Posterior cingulate gyrus (tissue), 11 donors: ENCODE measurements around the gene SLC6A11.
A peak's percentile ranks its signal among the peaks of the same experiment; 100 is the strongest.

ENCODE experiments used
- DNase-seq, 10 donors: peaks; one replicate each; pipeline versions ENCODE4 v3.0.0 to v3.0.0-alpha.2; 2020 to 2021; ENCODE audit warnings: mixed read lengths in 3 of 10
- intact Hi-C: fragments of 100-400 bp; cut with DNase I; formaldehyde crosslinking; loops from one replicate; pipeline ENCODE4 v1.15.1; 2023

The SLC6A11 gene

GRCh38 chr3:10944866-10945265, 128.8 kb downstream of the SLC6A11 start:
- DNase-seq: peak in 1 of 10 donors; percentile 49

GRCh38 chr3:10945683-10946287, 129.8 kb downstream of the SLC6A11 start:
- intact Hi-C loops: loop anchor here (1.0 to 5.0 kb wide), 4 partner anchors 37 to 188 kb away; no protein-coding TSS in a partner anchor
- peak; percentile 35 to 97 (median 79) for DNase-seq

More at GRCh38 chr3:10944866-10945265, 128.8 kb downstream of the SLC6A11 start:
- intact Hi-C loops: loop anchor here (1.0 to 5.0 kb wide), 3 partner anchors 37 to 188 kb away; no protein-coding TSS in a partner anchor

GRCh38 chr3:10946526-10946925, 130.5 kb downstream of the SLC6A11 start:
- intact Hi-C loops: loop anchor here (1.0 to 5.0 kb wide), 3 partner anchors 36 to 189 kb away; no protein-coding TSS in a partner anchor
- DNase-seq: peak in 1 of 10 donors; percentile 36

- peak in 2 of 10 donors; percentile 62 to 72 for DNase-seq
- intact Hi-C loops: loop anchor here (5.0 kb wide), 2 partner anchors 34 to 191 kb away; no protein-coding TSS in a partner anchor
These were observed 132.3 kb downstream of the SLC6A11 start for GRCh38 chr3:10948326-10948725.

GRCh38 chr3:10949197-10949596, 133.2 kb downstream of the SLC6A11 start:
- DNase-seq: peak; percentile 57 to 96 (median 74)
- intact Hi-C loops: loop anchor here (5.0 kb wide), 2 partner anchors 33 to 192 kb away; no protein-coding TSS in a partner anchor

- intact Hi-C loops: loop anchor here (1.0 kb wide), 1 partner anchor 18 kb away; no protein-coding TSS in a partner anchor
- DNase-seq: peak; percentile 28 to 93 (median 64)
These were observed 134.7 kb downstream of the SLC6A11 start for GRCh38 chr3:10950476-10951294.

- no peak for DNase-seq
- intact Hi-C loops: no loop called here
These were observed 135.4 kb downstream of the SLC6A11 start for GRCh38 chr3:10951295-10951926.

- no peak for DNase-seq
- intact Hi-C loops: no loop called here
These were observed 136.5 kb downstream of the SLC6A11 start for GRCh38 chr3:10952525-10952924.

- intact Hi-C loops: no loop called here
- no peak for DNase-seq
These were observed 138.7 kb downstream of the SLC6A11 start for GRCh38 chr3:10954740-10955139.

- peak in 2 of 10 donors; percentile 20 to 40 for DNase-seq
- intact Hi-C loops: no loop called here
These were observed 139.9 kb downstream of the SLC6A11 start for GRCh38 chr3:10955711-10956453.

- DNase-seq: no peak
- intact Hi-C loops: no loop called here
These were observed 140.5 kb downstream of the SLC6A11 start for GRCh38 chr3:10956531-10956930.

- no peak for DNase-seq
- intact Hi-C loops: no loop called here
These were observed 141.0 kb downstream of the SLC6A11 start for GRCh38 chr3:10956986-10957385.

- intact Hi-C loops: no loop called here
- DNase-seq: peak in 2 of 10 donors; percentile 33 to 53
These were observed 142.1 kb downstream of the SLC6A11 start for GRCh38 chr3:10957976-10958749.

GRCh38 chr3:10960255-10960654, 144.2 kb downstream of the SLC6A11 start:
- DNase-seq: no peak
- intact Hi-C loops: no loop called here

- intact Hi-C loops: no loop called here
- peak in 1 of 10 donors; percentile 36 for DNase-seq
These were observed 145.9 kb downstream of the SLC6A11 start for GRCh38 chr3:10961921-10962320.

GRCh38 chr3:10962481-10963036, 146.5 kb downstream of the SLC6A11 start:
- DNase-seq: no peak
- intact Hi-C loops: no loop called here

- intact Hi-C loops: no loop called here
- DNase-seq: peak in 1 of 10 donors; percentile 47
These were observed 148.6 kb downstream of the SLC6A11 start for GRCh38 chr3:10964537-10965167.

- DNase-seq: peak; percentile 53 to 96 (median 68)
- intact Hi-C loops: loop anchor here (1.0 kb wide), 1 partner anchor 18 kb away; no protein-coding TSS in a partner anchor
These were observed 152.4 kb downstream of the SLC6A11 start for GRCh38 chr3:10968401-10968800.
